Measurements from ENCODE around the gene MSI2.

MSI2 gene

GRCh38 chr17:57589151-57590034 is 333.1 kb downstream of the MSI2 start:
- no peak for DNase-seq

GRCh38 chr17:57593739-57594462 is 337.6 kb downstream of the MSI2 start:
- no peak for DNase-seq

GRCh38 chr17:57594767-57595166 is 338.4 kb downstream of the MSI2 start:
- DNase-seq = no peak

GRCh38 chr17:57595426-57595825 is 339.1 kb downstream of the MSI2 start:
- no peak for DNase-seq

- no peak for DNase-seq
Measured at GRCh38 chr17:57595947-57596695, 339.8 kb downstream of the MSI2 start.

- no peak for DNase-seq
Measured at GRCh38 chr17:57597101-57597500, 340.8 kb downstream of the MSI2 start.

GRCh38 chr17:57597531-57598453 is 341.5 kb downstream of the MSI2 start:
- no peak for DNase-seq

GRCh38 chr17:57599271-57600045 is 343.1 kb downstream of the MSI2 start:
- no peak for DNase-seq

GRCh38 chr17:57600074-57600473 is 343.8 kb downstream of the MSI2 start:
- DNase-seq = no peak

- DNase-seq = no peak
Measured at GRCh38 chr17:57601143-57601735, 344.9 kb downstream of the MSI2 start.

- no peak for DNase-seq
Measured at GRCh38 chr17:57602896-57603295, 346.6 kb downstream of the MSI2 start.

- DNase-seq = no peak
Measured at GRCh38 chr17:57603546-57603945, 347.2 kb downstream of the MSI2 start.

GRCh38 chr17:57603978-57604377 is 347.7 kb downstream of the MSI2 start:
- DNase-seq = peak; percentile 5

GRCh38 chr17:57604771-57605674 is 348.7 kb downstream of the MSI2 start:
- peak; percentile 12 for DNase-seq

GRCh38 chr17:57605675-57606105 is 349.4 kb downstream of the MSI2 start:
- DNase-seq = peak; percentile 51

- DNase-seq = no peak
Measured at GRCh38 chr17:57606111-57606875, 350.0 kb downstream of the MSI2 start.

- no peak for DNase-seq
Measured at GRCh38 chr17:57607553-57608120, 351.3 kb downstream of the MSI2 start.

GRCh38 chr17:57608369-57609124 is 352.2 kb downstream of the MSI2 start:
- no peak for DNase-seq
